ENCODE data around the gene CSNK2A2. TPM values are rescaled to one million over a fixed set of nuclear protein-coding genes. Genes with fewer than 3 reads are reported as not detected.

CSNK2A2 gene
- total RNA-seq, 2 donors from 2014 or later, result 29.2 to 40.1 TPM

DNA sequence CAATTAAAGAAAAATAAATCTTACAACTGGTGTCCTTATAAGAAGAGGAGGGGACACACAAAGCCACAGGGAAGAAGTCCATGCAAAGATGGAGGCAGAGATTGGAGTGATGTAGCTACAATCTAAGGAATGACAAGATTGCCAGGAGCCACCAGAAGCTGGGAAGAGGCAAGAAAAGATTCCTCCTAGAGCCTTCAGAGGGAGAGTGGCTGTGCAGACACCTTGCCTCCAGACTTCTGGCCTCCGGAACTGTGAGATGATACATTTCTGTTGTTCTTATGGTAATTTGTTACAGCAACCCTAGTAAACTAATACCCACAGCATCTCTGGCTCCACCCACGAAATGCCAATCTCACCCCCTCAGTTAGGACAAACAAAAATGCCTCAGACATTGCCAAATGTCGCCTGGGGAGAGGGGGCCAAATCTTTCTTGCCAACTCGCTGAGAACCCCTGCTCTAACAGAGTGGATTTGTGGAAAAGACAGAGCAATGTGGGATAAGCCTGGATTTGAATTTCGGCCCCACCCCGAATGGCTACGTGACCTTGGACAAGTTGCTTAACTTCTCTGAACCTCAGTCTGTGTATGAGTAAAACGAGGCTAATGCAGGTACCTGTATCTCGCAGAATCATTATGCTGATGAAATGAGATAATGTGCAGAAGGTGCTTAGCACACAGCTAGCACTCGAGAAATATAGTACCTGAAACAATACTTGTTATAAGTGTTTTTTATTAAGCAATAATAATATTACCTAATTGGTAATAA lies 37.1 kb upstream of the CSNK2A2 start:
- Histone ChIP-seq H3K4me3 (no peak overlapping the region), H3K27me3 (replicated peaks; ENCODE audit: insufficient read depth) (no peaks in the 10 kb centered on the region), H3K27ac (no peak overlapping the region), H3K9me3 (no peaks in the 10 kb centered on the region), H3K36me3 (no peaks in the 10 kb centered on the region), H3K4me1 (ENCODE audit: control insufficient read depth in 1 of 2, low read depth in 2 of 2) (no peaks in the 10 kb centered on the region)
- no peak for ATAC-seq (ENCODE audit: insufficient number of reproducible peaks, low FRiP score, low read depth)
- TF ChIP-seq, protein P1, sequence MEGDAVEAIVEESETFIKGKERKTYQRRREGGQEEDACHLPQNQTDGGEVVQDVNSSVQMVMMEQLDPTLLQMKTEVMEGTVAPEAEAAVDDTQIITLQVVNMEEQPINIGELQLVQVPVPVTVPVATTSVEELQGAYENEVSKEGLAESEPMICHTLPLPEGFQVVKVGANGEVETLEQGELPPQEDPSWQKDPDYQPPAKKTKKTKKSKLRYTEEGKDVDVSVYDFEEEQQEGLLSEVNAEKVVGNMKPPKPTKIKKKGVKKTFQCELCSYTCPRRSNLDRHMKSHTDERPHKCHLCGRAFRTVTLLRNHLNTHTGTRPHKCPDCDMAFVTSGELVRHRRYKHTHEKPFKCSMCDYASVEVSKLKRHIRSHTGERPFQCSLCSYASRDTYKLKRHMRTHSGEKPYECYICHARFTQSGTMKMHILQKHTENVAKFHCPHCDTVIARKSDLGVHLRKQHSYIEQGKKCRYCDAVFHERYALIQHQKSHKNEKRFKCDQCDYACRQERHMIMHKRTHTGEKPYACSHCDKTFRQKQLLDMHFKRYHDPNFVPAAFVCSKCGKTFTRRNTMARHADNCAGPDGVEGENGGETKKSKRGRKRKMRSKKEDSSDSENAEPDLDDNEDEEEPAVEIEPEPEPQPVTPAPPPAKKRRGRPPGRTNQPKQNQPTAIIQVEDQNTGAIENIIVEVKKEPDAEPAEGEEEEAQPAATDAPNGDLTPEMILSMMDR (IDR thresholded peaks at IDR 0.05), result no peak
- no peak for DNase-seq (ENCODE audit: low spot score)

- H3K4me3 ChIP-seq, result no peak overlapping the region
- TF ChIP-seq, protein P1 (IDR thresholded peaks at IDR 0.05), result no peak
- no peaks in the 10 kb centered on the region for H3K36me3 ChIP-seq
- H3K27ac ChIP-seq, result no peak overlapping the region
- DNase-seq (ENCODE audit: low spot score) (no peak), ATAC-seq (ENCODE audit: insufficient number of reproducible peaks, low FRiP score, low read depth) (no peak)
- no peaks in the 10 kb centered on the region for H3K4me1 ChIP-seq (ENCODE audit: control insufficient read depth in 1 of 2, low read depth in 2 of 2)
- H3K27me3 ChIP-seq (replicated peaks; ENCODE audit: insufficient read depth), result no peaks in the 10 kb centered on the region
- no peaks in the 10 kb centered on the region for H3K9me3 ChIP-seq
Measured at GRCh38 chr16:58230259-58230658, 32.4 kb upstream of the CSNK2A2 start.

DNA sequence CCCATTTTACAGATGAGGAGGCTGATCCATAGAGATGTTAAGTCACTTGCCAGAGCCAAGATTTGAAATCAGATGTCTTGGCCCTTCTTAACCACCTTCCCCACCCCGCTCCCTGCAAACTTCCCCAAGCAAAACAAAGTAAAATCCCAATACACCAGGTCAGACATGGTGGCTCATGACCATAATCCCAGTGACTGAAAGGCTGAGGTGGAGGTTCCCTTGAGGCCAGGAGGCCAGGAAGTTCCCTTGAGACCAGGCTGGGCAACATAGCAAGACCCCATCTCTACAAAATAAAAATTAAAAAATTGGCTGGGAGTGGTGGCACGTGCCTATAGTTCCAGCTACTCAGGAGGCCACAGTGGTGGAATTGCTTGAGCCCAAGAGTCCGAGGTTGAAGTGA lies 28.9 kb upstream of the CSNK2A2 start:
- H3K36me3 ChIP-seq, result no peaks in the 10 kb centered on the region
- TF ChIP-seq, protein P1 (IDR thresholded peaks at IDR 0.05), result no peak
- H3K27ac ChIP-seq, result no peak overlapping the region

GRCh38 chr16:58225965-58226602 lies 28.2 kb upstream of the CSNK2A2 start:
- Histone ChIP-seq H3K4me3 (no peak overlapping the region), H3K9me3 (no peaks in the 10 kb centered on the region), H3K4me1 (ENCODE audit: control insufficient read depth in 1 of 2, low read depth in 2 of 2) (no peaks in the 10 kb centered on the region), H3K27me3 (replicated peaks; ENCODE audit: insufficient read depth) (no peaks in the 10 kb centered on the region), H3K27ac (no peak overlapping the region), H3K36me3 (no peaks in the 10 kb centered on the region)
- DNase-seq (ENCODE audit: low spot score), result no peak
- TF ChIP-seq, protein P1 (IDR thresholded peaks at IDR 0.05), result no peak
- no peak for ATAC-seq (ENCODE audit: insufficient number of reproducible peaks, low FRiP score, low read depth)

More for the DNA sequence above, 28.9 kb upstream of the CSNK2A2 start:
- no peak overlapping the region for H3K4me3 ChIP-seq
- ATAC-seq (ENCODE audit: insufficient number of reproducible peaks, low FRiP score, low read depth), result no peak
- no peak for DNase-seq (ENCODE audit: low spot score)
- H3K9me3 ChIP-seq, result no peaks in the 10 kb centered on the region
- H3K4me1 ChIP-seq (ENCODE audit: control insufficient read depth in 1 of 2, low read depth in 2 of 2), result no peaks in the 10 kb centered on the region
- no peaks in the 10 kb centered on the region for H3K27me3 ChIP-seq (replicated peaks; ENCODE audit: insufficient read depth)

DNA sequence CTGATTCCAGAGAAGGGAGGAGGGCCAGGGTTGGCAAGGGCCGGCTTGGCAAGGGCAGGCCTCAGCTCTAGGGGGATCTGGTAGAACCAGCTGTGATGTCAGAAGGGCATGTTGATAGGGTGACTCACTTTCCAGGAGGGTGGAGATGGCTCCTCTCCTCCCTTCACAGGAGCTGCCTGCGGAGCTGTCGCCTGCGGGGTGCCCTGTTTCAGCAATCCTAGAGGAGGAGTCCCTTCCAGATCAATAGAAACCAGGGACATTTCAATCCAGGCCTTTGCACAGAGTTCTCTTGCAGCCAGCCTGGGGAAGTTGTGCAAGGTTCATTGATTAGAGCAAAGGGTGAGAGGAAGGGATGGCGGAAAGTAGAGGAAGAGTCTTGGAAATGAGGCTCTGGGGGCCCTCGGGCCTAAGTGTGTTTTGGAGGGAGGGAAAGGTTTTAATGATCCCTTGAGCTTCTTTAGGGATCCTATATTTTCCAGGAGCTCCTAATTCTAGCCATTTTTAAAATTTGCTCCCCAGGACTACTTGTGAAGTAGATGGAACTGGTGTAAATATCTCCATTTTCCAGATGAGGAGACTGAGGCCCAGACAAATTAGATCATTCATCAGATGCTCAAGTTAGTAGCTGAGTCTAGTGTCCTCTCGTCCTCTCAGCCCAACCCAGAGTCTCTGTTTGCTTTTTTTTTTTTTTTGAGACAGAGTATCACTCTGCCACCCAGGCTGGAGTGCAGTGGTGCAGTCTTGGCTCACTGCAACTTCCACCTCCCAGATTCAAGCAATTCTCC lies 24.8 kb upstream of the CSNK2A2 start:
- Histone ChIP-seq H3K4me3 (no peak overlapping the region), H3K9me3 (no peaks in the 10 kb centered on the region), H3K27ac (no peak overlapping the region), H3K27me3 (replicated peaks; ENCODE audit: insufficient read depth) (no peaks in the 10 kb centered on the region), H3K4me1 (ENCODE audit: control insufficient read depth in 1 of 2, low read depth in 2 of 2) (no peaks in the 10 kb centered on the region), H3K36me3 (no peaks in the 10 kb centered on the region)
- TF ChIP-seq, protein P1 (IDR thresholded peaks at IDR 0.05), result no peak
- DNase-seq (ENCODE audit: low spot score) (no peak), ATAC-seq (ENCODE audit: insufficient number of reproducible peaks, low FRiP score, low read depth) (no peak)

All from thoracic aorta (tissue), 2 donors.